ENCODE results near the gene G2E3.
"Not testable (repeated sequence)": the region's sequence is repeated elsewhere in the genome, so short reads cannot be mapped to it uniquely, and the experiment has no call there.

GRCh38 chr14:30644462-30644861 lies 85.5 kb downstream of the G2E3 start:
- not testable (repeated sequence) for TF ChIP-seq CTCF (IDR thresholded peaks at IDR 0.05); POLR2A (IDR thresholded peaks at IDR 0.05); POLR2AphosphoS5 (IDR thresholded peaks at IDR 0.05); EP300 (IDR thresholded peaks at IDR 0.05; ENCODE audit: low read depth)
